ENCODE measurements around the gene OBSCN.

OBSCN gene

DNA sequence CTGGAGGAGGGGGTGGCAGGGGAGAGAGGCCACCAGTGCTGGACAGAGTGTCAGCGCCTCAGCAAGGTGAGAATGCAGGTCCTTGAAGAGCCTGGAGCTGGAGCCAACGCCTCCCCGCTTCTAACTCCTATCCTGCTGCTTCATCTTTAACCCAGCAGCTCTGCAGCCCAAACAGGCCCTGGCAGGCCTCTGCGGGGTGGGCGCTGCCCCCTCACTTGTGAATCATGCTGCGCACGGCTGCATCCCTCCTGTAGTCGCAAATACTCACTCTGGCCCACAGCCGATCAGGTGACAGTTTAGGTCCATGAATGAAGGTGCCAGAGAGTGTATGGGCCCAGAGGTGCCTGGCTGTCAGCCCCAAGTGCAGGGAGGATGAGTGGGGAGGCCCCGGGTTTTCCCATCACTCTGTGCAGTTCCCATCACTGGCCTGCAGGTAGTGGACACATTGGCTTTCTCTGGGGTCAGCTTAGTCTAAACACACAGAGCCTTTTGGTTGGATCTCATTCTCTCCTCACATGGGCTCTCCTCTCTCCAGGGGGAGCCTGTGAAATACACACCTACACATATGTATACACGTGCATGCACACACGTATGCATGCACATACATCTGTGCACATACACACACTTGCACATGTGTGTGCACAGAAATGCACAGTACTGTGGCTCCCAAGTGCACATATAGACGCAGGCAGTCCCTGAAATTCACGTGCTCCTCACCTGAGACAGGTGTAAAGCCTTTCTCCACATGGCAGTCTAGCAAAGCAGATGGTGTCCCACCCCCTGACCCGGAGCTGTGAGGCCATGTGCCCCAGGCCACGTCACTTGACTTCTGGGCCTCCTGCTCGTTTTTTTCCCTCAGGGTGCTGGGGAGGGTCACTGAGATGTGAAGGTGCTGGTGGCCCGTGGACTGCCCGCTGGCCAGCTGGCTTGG lies 146.8 kb downstream of the OBSCN start:
- Histone ChIP-seq H3K4me3 (ENCODE audit: low read length) (no peak overlapping the region), H3K36me3 (ENCODE audit: insufficient read depth, low read length) (no peaks in the 10 kb centered on the region), H2AFZ (ENCODE audit: low read depth, low read length) (no peak overlapping the region), H3K9me3 (ENCODE audit: low read length) (no peaks in the 10 kb centered on the region), H3K27me3 (ENCODE audit: insufficient read depth, low read length) (no peaks in the 10 kb centered on the region), H3K4me1 (ENCODE audit: insufficient read depth, low read length) (no peaks in the 10 kb centered on the region)

GRCh38 chr1:228356897-228357680 lies 149.2 kb downstream of the OBSCN start:
- H3K27me3 ChIP-seq (ENCODE audit: insufficient read depth, low read length): no peaks in the 10 kb centered on the region
- H2AFZ ChIP-seq (ENCODE audit: low read depth, low read length): no peak overlapping the region
- no peak overlapping the region for H3K4me3 ChIP-seq (ENCODE audit: low read length)
- H3K4me1 ChIP-seq (ENCODE audit: insufficient read depth, low read length): no peaks in the 10 kb centered on the region
- no peaks in the 10 kb centered on the region for H3K9me3 ChIP-seq (ENCODE audit: low read length)
- H3K36me3 ChIP-seq (ENCODE audit: insufficient read depth, low read length): no peaks in the 10 kb centered on the region

GRCh38 chr1:228358039-228358763 lies 150.4 kb downstream of the OBSCN start:
- Histone ChIP-seq H3K36me3 (ENCODE audit: insufficient read depth, low read length) (no peaks in the 10 kb centered on the region), H3K4me1 (ENCODE audit: insufficient read depth, low read length) (no peaks in the 10 kb centered on the region), H3K27me3 (ENCODE audit: insufficient read depth, low read length) (no peaks in the 10 kb centered on the region), H3K9me3 (ENCODE audit: low read length) (no peaks in the 10 kb centered on the region), H3K4me3 (ENCODE audit: low read length) (no peak overlapping the region), H2AFZ (ENCODE audit: low read depth, low read length) (no peak overlapping the region)

GRCh38 chr1:228358764-228359612 lies 151.1 kb downstream of the OBSCN start:
- Histone ChIP-seq H3K4me3 (ENCODE audit: low read length) (no peak overlapping the region), H3K36me3 (ENCODE audit: insufficient read depth, low read length) (no peaks in the 10 kb centered on the region), H3K4me1 (ENCODE audit: insufficient read depth, low read length) (no peaks in the 10 kb centered on the region), H3K9me3 (ENCODE audit: low read length) (no peaks in the 10 kb centered on the region), H3K27me3 (ENCODE audit: insufficient read depth, low read length) (no peaks in the 10 kb centered on the region), H2AFZ (ENCODE audit: low read depth, low read length) (no peak overlapping the region)

DNA sequence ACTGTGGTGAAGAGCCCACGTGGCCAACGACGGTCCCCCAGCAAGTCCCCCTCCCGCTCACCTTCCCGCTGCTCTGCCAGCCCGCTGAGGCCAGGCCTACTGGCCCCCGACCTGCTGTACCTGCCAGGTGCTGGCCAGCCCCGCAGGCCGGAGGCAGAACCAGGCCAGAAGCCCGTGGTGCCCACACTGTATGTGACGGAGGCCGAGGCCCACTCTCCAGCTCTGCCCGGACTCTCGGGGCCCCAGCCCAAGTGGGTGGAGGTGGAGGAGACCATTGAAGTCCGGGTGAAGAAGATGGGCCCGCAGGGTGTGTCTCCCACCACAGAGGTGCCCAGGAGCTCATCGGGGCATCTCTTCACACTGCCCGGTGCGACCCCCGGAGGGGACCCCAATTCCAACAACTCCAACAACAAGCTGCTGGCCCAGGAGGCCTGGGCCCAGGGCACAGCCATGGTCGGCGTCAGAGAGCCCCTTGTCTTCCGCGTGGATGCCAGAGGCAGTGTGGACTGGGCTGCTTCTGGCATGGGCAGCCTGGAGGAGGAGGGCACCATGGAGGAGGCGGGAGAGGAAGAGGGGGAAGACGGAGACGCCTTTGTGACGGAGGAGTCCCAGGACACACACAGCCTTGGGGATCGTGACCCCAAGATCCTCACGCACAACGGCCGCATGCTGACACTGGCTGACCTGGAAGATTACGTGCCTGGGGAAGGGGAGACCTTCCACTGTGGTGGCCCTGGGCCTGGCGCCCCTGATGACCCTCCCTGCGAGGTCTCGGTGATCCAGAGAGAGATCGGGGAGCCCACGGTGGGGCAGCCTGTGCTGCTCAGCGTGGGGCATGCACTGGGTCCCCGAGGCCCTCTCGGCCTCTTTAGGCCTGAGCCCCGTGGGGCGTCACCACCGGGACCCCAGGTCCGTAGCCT lies 152.0 kb downstream of the OBSCN start:
- Histone ChIP-seq H3K4me3 (ENCODE audit: low read length) (no peak overlapping the region), H3K9me3 (ENCODE audit: low read length) (no peaks in the 10 kb centered on the region)

GRCh38 chr1:228360533-228361313 lies 152.9 kb downstream of the OBSCN start:
- no peaks in the 10 kb centered on the region for H3K36me3 ChIP-seq (ENCODE audit: insufficient read depth, low read length)
- H3K4me3 ChIP-seq (ENCODE audit: low read length): no peak overlapping the region
- no peaks in the 10 kb centered on the region for H3K27me3 ChIP-seq (ENCODE audit: insufficient read depth, low read length)
- no peaks in the 10 kb centered on the region for H3K4me1 ChIP-seq (ENCODE audit: insufficient read depth, low read length)
- no peaks in the 10 kb centered on the region for H3K9me3 ChIP-seq (ENCODE audit: low read length)
- no peak overlapping the region for H2AFZ ChIP-seq (ENCODE audit: low read depth, low read length)

More for the DNA sequence above, 152.0 kb downstream of the OBSCN start:
- H3K27me3 ChIP-seq (ENCODE audit: insufficient read depth, low read length): no peaks in the 10 kb centered on the region
- no peak overlapping the region for H2AFZ ChIP-seq (ENCODE audit: low read depth, low read length)
- H3K4me1 ChIP-seq (ENCODE audit: insufficient read depth, low read length): no peaks in the 10 kb centered on the region
- H3K36me3 ChIP-seq (ENCODE audit: insufficient read depth, low read length): no peaks in the 10 kb centered on the region

DNA sequence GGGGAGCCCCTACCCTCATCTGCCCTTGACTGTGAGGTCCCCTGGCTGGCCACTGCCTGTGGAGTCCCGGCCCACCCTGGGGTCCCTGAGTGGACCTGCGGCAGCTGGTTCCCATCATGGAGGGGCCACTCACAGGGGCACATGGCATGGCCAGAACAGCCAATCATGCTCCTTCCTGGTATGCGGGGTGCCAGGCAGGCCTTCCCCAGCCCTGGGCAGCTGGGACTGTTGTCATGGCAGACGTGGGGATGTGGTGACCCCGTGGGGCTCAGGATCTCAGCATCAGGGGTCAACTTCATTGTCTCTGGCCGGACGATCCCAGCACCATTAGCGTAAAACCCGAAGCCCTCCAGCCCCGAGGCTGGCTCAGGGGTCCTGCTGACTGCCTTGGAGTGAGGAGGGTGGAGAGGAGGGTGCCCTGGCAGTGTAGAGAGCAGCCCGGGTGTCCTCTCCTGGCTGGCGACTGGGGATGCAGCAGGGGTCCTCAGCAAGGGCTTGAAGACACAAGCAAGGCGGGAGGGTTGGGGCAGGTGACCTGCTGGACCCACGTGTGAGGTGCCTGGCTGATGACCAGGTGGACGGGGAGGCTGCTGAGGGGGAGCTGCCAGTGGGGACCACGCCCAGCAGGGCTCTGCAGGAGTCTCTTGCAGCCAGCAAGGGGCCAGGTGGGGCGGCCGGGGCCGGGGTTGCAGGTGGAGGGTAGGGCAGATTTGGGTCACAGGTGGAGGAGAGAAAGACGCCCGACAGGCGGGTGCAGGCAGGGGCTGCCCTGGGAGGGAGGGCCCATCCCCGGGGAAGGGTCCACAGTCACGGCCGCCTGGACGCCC lies 153.7 kb downstream of the OBSCN start:
- no peaks in the 10 kb centered on the region for H3K9me3 ChIP-seq (ENCODE audit: low read length)
- H3K27me3 ChIP-seq (ENCODE audit: insufficient read depth, low read length): no peaks in the 10 kb centered on the region
- H3K36me3 ChIP-seq (ENCODE audit: insufficient read depth, low read length): no peaks in the 10 kb centered on the region
- no peaks in the 10 kb centered on the region for H3K4me1 ChIP-seq (ENCODE audit: insufficient read depth, low read length)
- H2AFZ ChIP-seq (ENCODE audit: low read depth, low read length): no peak overlapping the region
- no peak overlapping the region for H3K4me3 ChIP-seq (ENCODE audit: low read length)

DNA sequence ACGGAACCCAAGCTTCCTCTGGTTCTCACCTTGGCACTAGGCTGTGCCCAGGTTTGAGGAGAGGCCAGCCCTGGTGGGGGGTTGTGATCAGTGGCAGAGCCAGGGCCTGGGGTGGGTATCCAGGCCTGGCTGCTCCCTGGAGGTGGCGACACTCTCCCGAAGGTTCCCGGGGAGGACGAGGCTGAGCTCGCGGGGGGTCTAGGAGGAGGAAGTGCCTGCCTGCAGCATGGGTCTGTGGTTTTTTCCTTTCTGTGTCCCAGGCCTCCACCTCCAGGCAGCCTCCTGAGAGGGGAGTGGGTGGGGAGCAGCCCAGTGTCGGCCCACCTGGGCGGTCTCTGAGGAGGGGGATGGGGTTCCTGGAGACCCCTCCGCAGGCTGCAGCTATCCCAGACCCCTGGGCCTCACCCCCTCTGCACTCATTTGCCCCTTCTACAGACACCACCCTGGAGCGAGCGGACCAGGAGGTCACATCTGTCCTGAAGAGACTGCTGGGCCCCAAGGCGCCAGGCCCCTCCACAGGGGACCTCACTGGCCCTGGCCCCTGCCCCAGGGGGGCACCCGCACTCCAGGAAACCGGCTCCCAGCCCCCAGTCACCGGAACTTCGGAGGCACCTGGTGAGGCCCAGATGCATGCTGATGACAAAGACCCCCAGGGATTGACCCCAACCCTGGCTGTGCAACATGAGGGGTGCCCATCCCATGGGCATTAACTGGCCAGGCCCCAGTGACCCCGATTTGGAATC lies 154.5 kb downstream of the OBSCN start:
- Histone ChIP-seq H3K9me3 (ENCODE audit: low read length) (no peaks in the 10 kb centered on the region), H3K36me3 (ENCODE audit: insufficient read depth, low read length) (no peaks in the 10 kb centered on the region), H3K4me3 (ENCODE audit: low read length) (no peak overlapping the region), H2AFZ (ENCODE audit: low read depth, low read length) (no peak overlapping the region), H3K4me1 (ENCODE audit: insufficient read depth, low read length) (no peaks in the 10 kb centered on the region), H3K27me3 (ENCODE audit: insufficient read depth, low read length) (peaks cover 4% of the 10 kb centered on the region)

DNA sequence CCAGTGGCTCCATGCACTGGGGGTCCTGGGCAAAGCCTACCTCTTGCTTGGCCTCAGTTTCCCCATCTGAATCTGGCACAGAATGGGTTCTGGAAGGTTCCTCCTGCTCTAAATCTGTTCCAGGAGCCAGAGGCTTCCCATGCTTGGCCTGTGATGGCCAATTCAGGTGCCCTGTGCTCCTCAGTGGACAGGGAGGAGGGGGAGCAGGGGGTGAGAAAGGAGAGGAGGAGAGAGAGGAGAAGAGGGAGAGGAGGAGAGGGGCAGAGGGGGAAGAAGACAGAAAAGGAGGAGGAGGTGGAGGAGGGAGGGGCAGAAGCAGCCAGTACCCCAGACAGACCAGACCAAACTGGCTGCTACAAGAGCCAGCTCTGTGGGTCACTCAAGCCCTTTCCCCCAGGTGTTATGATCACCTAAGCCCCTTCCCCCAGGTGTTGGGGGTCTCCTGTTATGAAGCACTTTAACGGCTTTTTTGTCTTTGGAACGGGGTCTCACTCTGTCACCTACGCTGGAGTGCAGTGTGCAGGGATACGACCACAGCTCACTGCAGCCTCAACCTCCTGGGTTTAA lies 155.1 kb downstream of the OBSCN start:
- Histone ChIP-seq H3K4me3 (ENCODE audit: low read length) (no peak overlapping the region), H3K9me3 (ENCODE audit: low read length) (no peaks in the 10 kb centered on the region), H2AFZ (ENCODE audit: low read depth, low read length) (no peak overlapping the region), H3K4me1 (ENCODE audit: insufficient read depth, low read length) (no peaks in the 10 kb centered on the region), H3K36me3 (ENCODE audit: insufficient read depth, low read length) (no peaks in the 10 kb centered on the region), H3K27me3 (ENCODE audit: insufficient read depth, low read length) (peaks cover 4% of the 10 kb centered on the region)

DNA sequence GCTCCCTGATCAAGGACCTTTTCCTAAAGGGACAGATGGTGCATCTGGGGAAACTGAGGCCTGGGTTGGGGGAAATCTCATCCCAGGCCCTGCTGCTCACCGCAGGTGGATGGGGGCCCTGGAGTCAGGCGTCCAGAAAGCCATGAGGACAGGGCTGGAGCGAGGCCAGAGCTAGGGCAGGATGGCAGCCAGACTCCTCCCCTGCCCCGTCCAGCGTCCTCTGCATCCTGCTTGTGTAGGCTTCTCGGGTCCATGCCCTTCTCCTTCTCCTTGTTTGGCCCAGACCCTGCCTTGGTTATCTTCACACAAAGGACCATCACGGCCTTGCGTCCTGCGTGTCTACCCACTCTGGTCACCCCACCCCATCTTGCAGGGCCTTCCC lies 155.8 kb downstream of the OBSCN start:
- Histone ChIP-seq H3K4me3 (ENCODE audit: low read length) (no peak overlapping the region), H3K4me1 (ENCODE audit: insufficient read depth, low read length) (no peaks in the 10 kb centered on the region), H3K27me3 (ENCODE audit: insufficient read depth, low read length) (peaks cover 4% of the 10 kb centered on the region), H3K36me3 (ENCODE audit: insufficient read depth, low read length) (no peaks in the 10 kb centered on the region), H2AFZ (ENCODE audit: low read depth, low read length) (no peak overlapping the region), H3K9me3 (ENCODE audit: low read length) (no peaks in the 10 kb centered on the region)

Measured in neuron (in vitro differentiated cells).